Measurements from ENCODE around the gene NFIA. TPM values are rescaled to one million over a fixed set of nuclear protein-coding genes. Genes with fewer than 3 reads are reported as not detected.

NFIA gene
- total and polyA plus RNA-seq, 2 of the 13 experiments (the other 11 are each of a cell fraction or from before 2014, with no cell fraction given), result 14.7 to 28.5 TPM

- TF ChIP-seq NR2F1 (CRISPR knock-in tag; IDR thresholded peaks at IDR 0.05) (0 out of 4 replicates have a peak, but pooled peaks of 1 of the 2 experiments have one; percentile 7), IKZF5 (CRISPR knock-in tag; IDR thresholded peaks at IDR 0.05) (no peak; the same call in 1 of the 2 replicates), YEATS4 (CRISPR knock-in tag; IDR thresholded peaks at IDR 0.05; ENCODE audit: borderline replicate concordance) (peak; percentile 29; the same call in 1 of the 2 replicates), NR2F6 (IDR thresholded peaks at IDR 0.05) (no peak), NR2F6 (CRISPR knock-in tag; IDR thresholded peaks at IDR 0.05) (peak; percentile 14; the same call in 1 of the 2 replicates), ARNTL (CRISPR knock-in tag; IDR thresholded peaks at IDR 0.05) (peak; percentile 98), HNRNPLL (IDR thresholded peaks at IDR 0.05; ENCODE audit: low read depth, low read length, poor library complexity, severe bottlenecking) (peak; percentile 98), ZNF292 (CRISPR knock-in tag; IDR thresholded peaks at IDR 0.05; ENCODE audit: borderline replicate concordance, low read depth) (peak; percentile 72; the same call in 1 of the 2 replicates), DBP (CRISPR knock-in tag; IDR thresholded peaks at IDR 0.05; ENCODE audit: not compliant biosample characterization) (no peak), NRL (CRISPR knock-in tag; IDR thresholded peaks at IDR 0.05; ENCODE audit: borderline replicate concordance) (peak; percentile 66; the same call in 1 of the 2 replicates), ZNF275 (CRISPR knock-in tag; IDR thresholded peaks at IDR 0.05; ENCODE audit: borderline replicate concordance) (0 out of 2 replicates have a peak, but pooled peaks have one; percentile 39), KDM3A (CRISPR knock-in tag; IDR thresholded peaks at IDR 0.05; ENCODE audit: low read depth) (no peak), ZNF761 (CRISPR knock-in tag; conservative IDR thresholded peaks at IDR 0.05) (no peak), ZNF614 (CRISPR knock-in tag; IDR thresholded peaks at IDR 0.05; ENCODE audit: borderline replicate concordance) (peak; percentile 45; the same call in 1 of the 2 replicates), MYPOP (CRISPR knock-in tag; IDR thresholded peaks at IDR 0.05) (peak; percentile 89), AHDC1 (CRISPR knock-in tag; IDR thresholded peaks at IDR 0.05; ENCODE audit: borderline replicate concordance) (0 out of 2 replicates have a peak, but pooled peaks have one; percentile 37), XRCC5 (optimal IDR thresholded peaks at IDR 0.05; ENCODE audit: low read length) (peak; percentile 31)
Measured at GRCh38 chr1:61056573-61057439, 25.6 kb upstream of the NFIA start (continued).
